Neural cell (in vitro differentiated cells): Measurements from ENCODE around the gene WFIKKN2.

Source experiments
- POLR2AphosphoS5 ChIP-seq: IDR thresholded peaks from 2 replicates; pipeline ENCODE4 v1.6.1; 2012
- RAD21 ChIP-seq: fragments of 450-650 bp; conservative IDR thresholded peaks from 2 replicates; pipeline ENCODE4 v1.6.1; 2014; ENCODE audit warnings: antibody characterized with exemption, mild to moderate bottlenecking, moderate library complexity

- TF ChIP-seq RAD21 (no peak), POLR2AphosphoS5 (no peak)
These were observed 36.5 kb downstream of the WFIKKN2 start for GRCh38 chr17:50871898-50872297.
